ENCODE data around the gene IFNB1. TPM values are rescaled to one million over a fixed set of nuclear protein-coding genes. Genes with fewer than 3 reads are reported as not detected.

IFNB1 gene
- total RNA-seq, 1 experiment from 2014 or later = not detected

GRCh38 chr9:21070906-21071305 is 6.8 kb downstream of the IFNB1 start:
- no peak overlapping the region for H3K27ac ChIP-seq (ENCODE audit: low read length)
- no peak overlapping the region for H3K4me2 ChIP-seq (ENCODE audit: low read length)
- ChIA-PET CTCF (no interaction called here), POLR2A (ENCODE audit: unreplicated experiment) (no interaction called here)
- no peak overlapping the region for H3K4me3 ChIP-seq (ENCODE audit: low read length)
- no peak for TF ChIP-seq CTCF (conservative IDR thresholded peaks at IDR 0.05; ENCODE audit: low read depth, low read length)
- TF ChIP-seq EZH2 (IDR thresholded peaks at IDR 0.05; ENCODE audit: low read length, unreplicated experiment) = no peak
- TF ChIP-seq EZH2phosphoT487 (IDR thresholded peaks at IDR 0.05; ENCODE audit: borderline replicate concordance, low read length) = no peak
- no peaks in the 10 kb centered on the region for H4K20me1 ChIP-seq (ENCODE audit: low read length)
- no peaks in the 10 kb centered on the region for H3K79me2 ChIP-seq (ENCODE audit: low read length)
- ATAC-seq (no peak), DNase-seq (no peak)
- H3K36me3 ChIP-seq (ENCODE audit: low read depth, low read length) = no peaks in the 10 kb centered on the region
- H3K9me3 ChIP-seq (ENCODE audit: low read length) = no peaks in the 10 kb centered on the region
- peaks cover 6% of the 10 kb centered on the region for H3K4me1 ChIP-seq (ENCODE audit: insufficient read depth, low read length)
- H3K9ac ChIP-seq (ENCODE audit: low read length) = no peak overlapping the region
- BruUV-seq (replicated peaks) = no TSS peak
- no peaks in the 10 kb centered on the region for H3F3A ChIP-seq (ENCODE audit: low read length, unreplicated experiment)
- H3K9me2 ChIP-seq (replicated peaks; ENCODE audit: low read length) = no peaks in the 10 kb centered on the region
- no peak overlapping the region for H2AFZ ChIP-seq (ENCODE audit: low read length)
- intact Hi-C loops (cut with micrococcal nuclease) = no loop called here
- no peaks in the 10 kb centered on the region for H3K27me3 ChIP-seq (ENCODE audit: low read length)

- no peaks in the 10 kb centered on the region for H3F3A ChIP-seq (ENCODE audit: low read length, unreplicated experiment)
- no peaks in the 10 kb centered on the region for H3K9me2 ChIP-seq (replicated peaks; ENCODE audit: low read length)
- intact Hi-C loops (cut with micrococcal nuclease) = no loop called here
- H3K4me3 ChIP-seq (ENCODE audit: low read length) = peak overlapping the region; percentile 33; the same call in 1 of the 2 replicates
- CTCF ChIA-PET = interaction anchor here (1.2 kb wide), 1 partner anchor 41 kb away, joined by 4 read pairs; no protein-coding TSS in a partner anchor
- peak overlapping the region; percentile 80 for H2AFZ ChIP-seq (ENCODE audit: low read length)
- ATAC-seq = peak; percentile 96
- POLR2A ChIA-PET (ENCODE audit: unreplicated experiment) = interaction anchor here (0.6 kb wide), 1 partner anchor 149 kb away, joined by 3 read pairs; no protein-coding TSS in a partner anchor
- peaks cover 6% of the 10 kb centered on the region for H3K4me1 ChIP-seq (ENCODE audit: insufficient read depth, low read length)
- peak overlapping the region; percentile 11; the same call in 1 of the 2 replicates for H3K27ac ChIP-seq (ENCODE audit: low read length)
- peak; percentile 74 for DNase-seq
- H3K36me3 ChIP-seq (ENCODE audit: low read depth, low read length) = no peaks in the 10 kb centered on the region
- H3K9ac ChIP-seq (ENCODE audit: low read length) = no peak overlapping the region
- no peaks in the 10 kb centered on the region for H3K79me2 ChIP-seq (ENCODE audit: low read length)
- peak overlapping the region; percentile 69 for H3K4me2 ChIP-seq (ENCODE audit: low read length)
- H3K9me3 ChIP-seq (ENCODE audit: low read length) = no peaks in the 10 kb centered on the region
- H3K27me3 ChIP-seq (ENCODE audit: low read length) = no peaks in the 10 kb centered on the region
- BruUV-seq (replicated peaks) = no TSS peak
- TF ChIP-seq EZH2 (IDR thresholded peaks at IDR 0.05; ENCODE audit: low read length, unreplicated experiment) = no peak
- no peak for TF ChIP-seq CTCF (conservative IDR thresholded peaks at IDR 0.05; ENCODE audit: low read depth, low read length)
- TF ChIP-seq EZH2phosphoT487 (IDR thresholded peaks at IDR 0.05; ENCODE audit: borderline replicate concordance, low read length) = no peak
- H4K20me1 ChIP-seq (ENCODE audit: low read length) = no peaks in the 10 kb centered on the region
These were observed 7.6 kb downstream of the IFNB1 start for GRCh38 chr9:21070171-21070571.

- H3K4me3 ChIP-seq (ENCODE audit: low read length) = no peak overlapping the region
- BruUV-seq (replicated peaks) = no TSS peak
- no peak overlapping the region for H3K9ac ChIP-seq (ENCODE audit: low read length)
- TF ChIP-seq EZH2 (IDR thresholded peaks at IDR 0.05; ENCODE audit: low read length, unreplicated experiment) = no peak
- TF ChIP-seq EZH2phosphoT487 (IDR thresholded peaks at IDR 0.05; ENCODE audit: borderline replicate concordance, low read length) = no peak
- no peak for TF ChIP-seq CTCF (conservative IDR thresholded peaks at IDR 0.05; ENCODE audit: low read depth, low read length)
- DNase-seq (no peak), ATAC-seq (no peak)
- ChIA-PET POLR2A (ENCODE audit: unreplicated experiment) (no interaction called here), CTCF (no interaction called here)
- no peak overlapping the region for H3K4me2 ChIP-seq (ENCODE audit: low read length)
- no peaks in the 10 kb centered on the region for H3F3A ChIP-seq (ENCODE audit: low read length, unreplicated experiment)
- no peaks in the 10 kb centered on the region for H3K27me3 ChIP-seq (ENCODE audit: low read length)
- H3K4me1 ChIP-seq (ENCODE audit: insufficient read depth, low read length) = no peaks in the 10 kb centered on the region
- H3K9me3 ChIP-seq (ENCODE audit: low read length) = no peaks in the 10 kb centered on the region
- H3K27ac ChIP-seq (ENCODE audit: low read length) = no peak overlapping the region
- H3K9me2 ChIP-seq (replicated peaks; ENCODE audit: low read length) = no peaks in the 10 kb centered on the region
- H2AFZ ChIP-seq (ENCODE audit: low read length) = no peak overlapping the region
- H3K79me2 ChIP-seq (ENCODE audit: low read length) = no peaks in the 10 kb centered on the region
- intact Hi-C loops (cut with micrococcal nuclease) = no loop called here
- no peaks in the 10 kb centered on the region for H4K20me1 ChIP-seq (ENCODE audit: low read length)
- no peaks in the 10 kb centered on the region for H3K36me3 ChIP-seq (ENCODE audit: low read depth, low read length)
These were observed 16.7 kb downstream of the IFNB1 start for GRCh38 chr9:21060919-21061561.

All from PC-3 (cell line).